ENCODE measurements around the gene FTO. TPM values are rescaled to one million over a fixed set of nuclear protein-coding genes. Genes with fewer than 3 reads are reported as not detected.

FTO gene
- total and polyA plus RNA-seq, 2 of the 13 experiments (the other 11 are each of a cell fraction or from before 2014, with no cell fraction given), result 41.6 to 55.8 TPM

DNA sequence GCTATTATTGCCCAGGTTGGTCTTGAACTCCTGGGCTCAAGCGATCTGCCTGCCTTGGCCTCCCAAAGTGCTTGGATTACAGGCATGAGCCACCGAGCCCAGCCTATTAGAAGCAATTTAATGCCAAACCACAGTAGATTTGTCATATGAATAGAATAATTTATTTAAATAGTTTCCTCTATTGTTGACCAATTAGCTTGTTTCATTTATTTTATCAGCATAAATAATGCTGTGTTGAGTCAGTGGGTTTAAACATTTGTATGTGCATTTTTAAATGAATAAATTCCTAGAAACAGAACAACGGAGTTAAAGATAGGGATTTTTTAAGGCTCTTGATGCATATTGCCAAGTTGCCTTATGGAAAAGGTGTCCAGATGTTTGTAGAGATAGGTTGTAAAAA, 26.7 kb downstream of the FTO start (continued):
- no peak for TF ChIP-seq EEA1 (CRISPR knock-in tag; IDR thresholded peaks at IDR 0.05; ENCODE audit: borderline replicate concordance)
- TF ChIP-seq, protein P1, sequence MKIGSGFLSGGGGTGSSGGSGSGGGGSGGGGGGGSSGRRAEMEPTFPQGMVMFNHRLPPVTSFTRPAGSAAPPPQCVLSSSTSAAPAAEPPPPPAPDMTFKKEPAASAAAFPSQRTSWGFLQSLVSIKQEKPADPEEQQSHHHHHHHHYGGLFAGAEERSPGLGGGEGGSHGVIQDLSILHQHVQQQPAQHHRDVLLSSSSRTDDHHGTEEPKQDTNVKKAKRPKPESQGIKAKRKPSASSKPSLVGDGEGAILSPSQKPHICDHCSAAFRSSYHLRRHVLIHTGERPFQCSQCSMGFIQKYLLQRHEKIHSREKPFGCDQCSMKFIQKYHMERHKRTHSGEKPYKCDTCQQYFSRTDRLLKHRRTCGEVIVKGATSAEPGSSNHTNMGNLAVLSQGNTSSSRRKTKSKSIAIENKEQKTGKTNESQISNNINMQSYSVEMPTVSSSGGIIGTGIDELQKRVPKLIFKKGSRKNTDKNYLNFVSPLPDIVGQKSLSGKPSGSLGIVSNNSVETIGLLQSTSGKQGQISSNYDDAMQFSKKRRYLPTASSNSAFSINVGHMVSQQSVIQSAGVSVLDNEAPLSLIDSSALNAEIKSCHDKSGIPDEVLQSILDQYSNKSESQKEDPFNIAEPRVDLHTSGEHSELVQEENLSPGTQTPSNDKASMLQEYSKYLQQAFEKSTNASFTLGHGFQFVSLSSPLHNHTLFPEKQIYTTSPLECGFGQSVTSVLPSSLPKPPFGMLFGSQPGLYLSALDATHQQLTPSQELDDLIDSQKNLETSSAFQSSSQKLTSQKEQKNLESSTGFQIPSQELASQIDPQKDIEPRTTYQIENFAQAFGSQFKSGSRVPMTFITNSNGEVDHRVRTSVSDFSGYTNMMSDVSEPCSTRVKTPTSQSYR (CRISPR knock-in tag; IDR thresholded peaks at IDR 0.05; ENCODE audit: borderline replicate concordance), result no peak
- no peak for TF ChIP-seq ARNTL (CRISPR knock-in tag; IDR thresholded peaks at IDR 0.05)
- TF ChIP-seq, protein P2, sequence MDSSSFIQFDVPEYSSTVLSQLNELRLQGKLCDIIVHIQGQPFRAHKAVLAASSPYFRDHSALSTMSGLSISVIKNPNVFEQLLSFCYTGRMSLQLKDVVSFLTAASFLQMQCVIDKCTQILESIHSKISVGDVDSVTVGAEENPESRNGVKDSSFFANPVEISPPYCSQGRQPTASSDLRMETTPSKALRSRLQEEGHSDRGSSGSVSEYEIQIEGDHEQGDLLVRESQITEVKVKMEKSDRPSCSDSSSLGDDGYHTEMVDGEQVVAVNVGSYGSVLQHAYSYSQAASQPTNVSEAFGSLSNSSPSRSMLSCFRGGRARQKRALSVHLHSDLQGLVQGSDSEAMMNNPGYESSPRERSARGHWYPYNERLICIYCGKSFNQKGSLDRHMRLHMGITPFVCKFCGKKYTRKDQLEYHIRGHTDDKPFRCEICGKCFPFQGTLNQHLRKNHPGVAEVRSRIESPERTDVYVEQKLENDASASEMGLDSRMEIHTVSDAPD (CRISPR knock-in tag; IDR thresholded peaks at IDR 0.05), result no peak
- TF ChIP-seq NR1H2 (CRISPR knock-in tag; IDR thresholded peaks at IDR 0.05; ENCODE audit: borderline replicate concordance, low read depth), result no peak

DNA sequence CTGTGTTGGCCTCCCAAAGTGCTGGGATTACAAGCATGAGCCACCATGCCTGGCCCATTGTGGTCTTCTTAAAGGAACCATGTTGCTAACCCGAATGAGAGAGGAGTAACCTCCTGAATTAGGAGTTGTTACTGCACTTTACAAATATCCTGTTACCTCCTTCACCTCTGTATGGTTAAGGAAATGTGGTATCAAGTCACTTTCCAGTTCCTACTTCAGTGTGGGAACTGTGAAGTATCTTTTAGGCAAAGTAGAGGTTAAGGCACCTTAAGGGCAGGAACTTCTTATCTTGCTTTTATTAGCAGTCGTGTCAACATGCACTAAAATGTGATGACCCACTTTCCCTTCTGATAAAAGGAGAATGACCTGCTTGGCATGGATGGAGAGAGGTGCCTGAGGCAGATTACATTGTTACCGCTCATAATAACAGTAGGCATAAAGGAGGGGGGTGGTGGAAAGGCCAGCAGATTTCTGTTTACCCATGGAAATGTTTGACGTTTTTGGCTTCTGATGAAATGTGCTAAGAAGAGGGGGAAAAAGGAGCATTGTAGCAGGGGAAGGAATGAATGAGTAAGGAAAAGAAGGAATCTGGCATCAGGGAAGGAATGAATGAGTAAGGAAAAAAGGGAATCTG, 28.5 kb downstream of the FTO start:
- Histone ChIP-seq H3K9ac (ENCODE audit: insufficient read depth, low read depth, low read length) (no peak overlapping the region), H2AFZ (ENCODE audit: low read length) (no peak overlapping the region), H4K20me1 (ENCODE audit: insufficient read depth, low read length) (no peaks in the 10 kb centered on the region), H3K4me1 (ENCODE audit: insufficient read depth, low read length) (peaks cover 9% of the 10 kb centered on the region), H3K36me3 (replicated peaks in 1 of 2; ENCODE audit: control insufficient read depth in 1 of 2, insufficient read depth in 2 of 2, low read length in 2 of 2) (no peaks in the 10 kb centered on the region), H3K4me2 (ENCODE audit: low read depth, low read length) (no peak overlapping the region), H3K27ac (ENCODE audit: extremely low read length, insufficient read depth, low read length) (no peak overlapping the region), H3K9me3 (ENCODE audit: low read length) (no peaks in the 10 kb centered on the region), H3K4me3 (replicated peaks in 1 of 3; ENCODE audit: insufficient read depth in 1 of 3, low read depth in 2 of 3, low read length in 3 of 3) (no peak overlapping the region), H3K27me3 (ENCODE audit: control insufficient read depth in 1 of 2, insufficient read depth in 2 of 2, low read length in 2 of 2) (no peaks in the 10 kb centered on the region), H3K79me2 (ENCODE audit: insufficient read depth, low read length) (peaks cover 14% of the 10 kb centered on the region)
- no TSS peak for BruUV-seq (replicated peaks)
- TF ChIP-seq KLF6 (CRISPR knock-in tag; IDR thresholded peaks at IDR 0.05), result no peak
- TF ChIP-seq SOX13 (IDR thresholded peaks at IDR 0.05), result no peak
- TF ChIP-seq SOX13 (CRISPR knock-in tag; conservative IDR thresholded peaks at IDR 0.05 in 1 of 2, IDR thresholded peaks at IDR 0.05 in 1 of 2), result peak in 1 of 2 experiments; percentile 6; a peak in 1 of 4 replicates
- no peak for FAIRE-seq
- POLR2A ChIA-PET, result no interaction called here
- intact Hi-C loops (cut with micrococcal nuclease; ENCODE audit: unreplicated experiment), result no loop called here
- WGBS (ENCODE audit: low lambda C conversion rate), result 75% methylated on average over 4 of the region's 4 CpGs
- CTCF ChIA-PET (ENCODE audit: low intra/inter-chr PET ratio, low total read pairs), result no interaction called here
- in situ Hi-C loops (cut with HindIII; ENCODE audit: extremely low pct_ligation_motif_present, low pct_unique_long_range_greater_than_20kb), result no loop called here
- ATAC-seq, result no peak
- DNase-seq (ENCODE audit: low spot score), result no peak
